Duodenal mucosa (tissue), 2 donors: ENCODE results near the gene NEBL.

ENCODE experiments used
- H3K27ac ChIP-seq: one replicate; pipeline ENCODE4 v1.7.0; 2013; ENCODE audit warnings: low read depth, low read length
- H3K27me3 ChIP-seq, 2 donors: one replicate each; pipeline ENCODE4 v1.7.0; 2013; ENCODE audit warnings: low read length in 2 of 2, control low read depth in 1 of 2; ENCODE audit not compliant: insufficient read depth in 2 of 2, control insufficient read depth in 1 of 2
- H3K36me3 ChIP-seq, 2 donors: one replicate each; pipeline ENCODE4 v1.7.0; 2013; ENCODE audit warnings: low read length in 2 of 2, control low read depth in 1 of 2; ENCODE audit not compliant: insufficient read depth in 2 of 2, control insufficient read depth in 1 of 2
- H3K4me1 ChIP-seq, 2 donors: one replicate each; pipeline ENCODE4 v1.7.0; 2013; ENCODE audit warnings: low read length in 2 of 2, control low read depth in 1 of 2; ENCODE audit not compliant: insufficient read depth in 2 of 2, control insufficient read depth in 1 of 2
- H3K4me3 ChIP-seq, 2 donors: one replicate each; pipeline ENCODE4 v1.7.0; 2013; ENCODE audit warnings: low read length in 2 of 2, low read depth in 1 of 2
- H3K9ac ChIP-seq, 2 donors: one replicate each; pipeline ENCODE4 v1.7.0; 2013; ENCODE audit warnings: low read length in 2 of 2, low read depth in 1 of 2
- H3K9me3 ChIP-seq, 2 donors: one replicate each; pipeline ENCODE4 v1.7.0; 2013; ENCODE audit warnings: low read length in 2 of 2, control low read depth in 1 of 2; ENCODE audit not compliant: control insufficient read depth in 1 of 2

Gene NEBL

DNA sequence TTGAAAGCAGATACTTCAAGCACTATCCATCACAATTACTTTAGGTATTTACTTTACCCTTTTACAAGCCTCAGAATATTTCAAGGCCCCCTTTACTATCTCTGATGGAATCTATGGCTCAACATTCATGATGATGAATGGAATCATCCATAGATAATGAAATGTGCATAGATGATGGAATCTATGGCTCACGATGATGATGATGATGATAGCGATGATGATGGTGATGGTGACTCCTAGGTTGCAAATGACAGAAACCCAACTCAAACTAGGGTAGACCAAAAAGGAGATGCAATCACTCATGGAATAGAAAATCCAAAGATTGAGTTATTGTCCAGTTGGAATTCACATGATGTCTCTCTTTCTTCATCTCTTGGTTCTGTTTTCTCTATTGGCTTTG lies 55.7 kb downstream of the NEBL start:
- Histone ChIP-seq H3K9ac (no peak overlapping the region), H3K27ac (no peak overlapping the region), H3K36me3 (no peaks in the 10 kb centered on the region), H3K4me3 (no peak overlapping the region), H3K4me1 (no peaks in the 10 kb centered on the region), H3K9me3 (no peaks in the 10 kb centered on the region), H3K27me3 (no peaks in the 10 kb centered on the region)

DNA sequence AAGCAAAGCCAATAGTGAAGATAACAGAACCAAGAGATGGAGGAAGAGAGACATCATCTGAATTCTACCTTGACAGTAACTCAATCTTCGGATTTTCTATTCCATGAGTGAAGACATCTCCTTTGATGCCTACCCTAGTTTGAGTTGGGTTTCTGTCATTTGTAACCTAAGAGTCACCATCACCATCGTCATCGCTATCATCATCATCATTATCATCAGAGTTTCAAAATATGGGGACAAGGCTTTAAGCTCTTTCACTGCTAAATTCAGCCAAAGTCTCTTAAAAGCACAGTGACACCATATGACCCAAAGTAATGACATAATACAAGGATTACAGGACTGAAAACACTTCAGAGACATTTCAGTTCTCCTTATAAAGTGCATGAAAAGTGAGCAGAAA lies 57.2 kb downstream of the NEBL start:
- Histone ChIP-seq H3K9me3 (no peaks in the 10 kb centered on the region), H3K9ac (no peak overlapping the region), H3K27ac (no peak overlapping the region), H3K4me1 (no peaks in the 10 kb centered on the region), H3K4me3 (no peak overlapping the region), H3K27me3 (no peaks in the 10 kb centered on the region), H3K36me3 (no peaks in the 10 kb centered on the region)

DNA sequence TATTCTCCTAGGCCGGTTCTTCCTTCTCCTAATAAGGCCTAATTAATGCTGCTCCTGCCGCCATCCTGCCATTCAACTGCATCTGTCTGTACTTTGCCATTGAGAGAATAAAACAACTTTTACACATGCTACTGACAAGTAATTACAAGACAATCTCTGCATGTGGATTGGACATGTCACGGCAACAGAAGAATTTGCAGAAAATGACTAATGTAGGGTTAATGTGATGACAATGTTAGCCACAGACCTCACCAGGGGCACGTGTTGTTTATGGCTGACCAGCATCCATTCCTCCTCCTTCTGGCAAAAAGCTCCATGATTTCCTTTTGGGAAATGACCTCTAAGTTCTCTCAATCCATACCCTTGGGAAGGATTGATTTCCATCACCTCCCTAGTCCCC lies 58.0 kb downstream of the NEBL start:
- H3K9ac ChIP-seq = no peak overlapping the region
- no peaks in the 10 kb centered on the region for H3K4me1 ChIP-seq
- no peak overlapping the region for H3K4me3 ChIP-seq
- no peaks in the 10 kb centered on the region for H3K36me3 ChIP-seq
- no peaks in the 10 kb centered on the region for H3K27me3 ChIP-seq
- H3K27ac ChIP-seq = no peak overlapping the region
- H3K9me3 ChIP-seq = no peaks in the 10 kb centered on the region

DNA sequence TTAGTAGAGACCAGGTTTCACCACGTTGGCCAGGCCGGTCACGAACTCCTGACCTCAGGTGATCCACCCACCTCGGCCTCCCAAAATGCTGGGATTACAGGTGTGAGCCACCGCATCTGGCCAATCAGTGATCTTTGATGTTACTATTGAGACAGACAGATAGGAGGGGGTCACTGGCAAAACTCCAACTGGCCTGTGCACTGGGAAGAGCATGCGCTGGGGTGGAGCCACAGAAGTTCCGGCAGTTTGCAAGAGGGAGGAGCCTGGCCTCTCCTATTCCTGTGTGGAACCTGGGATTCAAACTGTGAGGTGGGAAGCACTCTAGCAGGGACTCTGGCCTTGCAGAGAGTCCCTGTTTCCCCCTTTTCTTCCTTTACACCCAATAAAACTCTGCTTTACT lies 60.7 kb downstream of the NEBL start:
- H3K4me1 ChIP-seq = no peaks in the 10 kb centered on the region
- no peak overlapping the region for H3K27ac ChIP-seq
- H3K27me3 ChIP-seq = no peaks in the 10 kb centered on the region
- H3K9me3 ChIP-seq = no peaks in the 10 kb centered on the region
- no peaks in the 10 kb centered on the region for H3K36me3 ChIP-seq
- H3K9ac ChIP-seq = no peak overlapping the region
- no peak overlapping the region for H3K4me3 ChIP-seq

DNA sequence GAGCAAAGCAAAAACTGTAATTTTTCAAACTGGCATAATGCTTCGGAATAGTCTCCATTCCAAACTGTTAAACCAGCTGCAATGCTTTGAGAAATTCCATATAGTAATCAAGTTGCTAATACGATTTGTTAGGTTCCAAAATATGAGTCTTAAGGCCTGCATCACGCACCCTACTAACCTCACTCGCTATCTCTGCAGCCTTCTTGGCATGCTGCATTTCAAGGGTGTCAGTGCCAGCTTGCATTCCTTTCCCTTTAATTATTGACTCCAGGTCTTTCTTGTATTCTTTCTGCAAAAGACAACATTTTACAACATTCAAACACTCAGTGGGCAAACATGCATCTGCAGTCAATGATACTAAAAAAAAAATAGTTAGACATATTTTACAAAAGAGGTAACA lies 61.8 kb downstream of the NEBL start:
- Histone ChIP-seq H3K9me3 (no peaks in the 10 kb centered on the region), H3K4me1 (no peaks in the 10 kb centered on the region), H3K9ac (no peak overlapping the region), H3K27me3 (no peaks in the 10 kb centered on the region), H3K36me3 (no peaks in the 10 kb centered on the region), H3K4me3 (no peak overlapping the region), H3K27ac (no peak overlapping the region)

DNA sequence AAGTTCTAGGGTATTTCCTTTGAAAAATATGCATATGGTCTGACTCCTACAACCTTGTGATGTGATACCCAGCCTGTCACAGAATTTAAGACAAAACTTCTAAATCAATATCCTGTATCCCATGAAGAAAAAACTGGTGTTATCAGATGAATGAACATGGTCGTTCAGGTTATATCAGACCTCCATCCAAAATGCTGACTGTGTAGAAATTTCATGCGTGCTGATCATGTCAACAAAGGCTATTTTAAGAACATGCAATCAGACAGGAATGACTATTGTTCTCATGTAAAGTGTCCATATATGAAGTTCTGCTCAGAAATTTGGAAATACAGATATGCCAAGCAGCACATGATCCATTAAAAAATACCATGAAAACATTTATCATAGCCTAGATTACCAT lies 62.3 kb downstream of the NEBL start:
- Histone ChIP-seq H3K9ac (no peak overlapping the region), H3K36me3 (no peaks in the 10 kb centered on the region), H3K27me3 (no peaks in the 10 kb centered on the region), H3K4me1 (no peaks in the 10 kb centered on the region), H3K27ac (no peak overlapping the region), H3K9me3 (no peaks in the 10 kb centered on the region), H3K4me3 (no peak overlapping the region)

DNA sequence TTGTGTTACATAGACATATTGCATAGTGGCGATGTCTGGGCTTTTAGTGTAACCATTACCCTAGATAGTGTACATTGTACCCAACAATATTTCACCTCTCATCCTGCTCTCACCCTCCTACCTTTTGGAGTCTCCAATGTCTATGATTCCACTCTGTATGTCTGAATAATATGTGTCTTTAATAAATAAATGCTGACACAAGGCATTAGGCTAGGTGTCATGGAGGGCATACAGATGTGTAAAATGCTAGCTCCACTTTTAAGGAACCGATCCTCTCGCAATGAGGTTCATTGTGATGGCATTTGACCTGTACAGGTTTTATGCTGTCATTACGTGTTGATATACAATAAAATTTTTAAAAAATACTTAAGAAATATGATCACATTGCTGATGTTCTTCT lies 74.3 kb downstream of the NEBL start:
- Histone ChIP-seq H3K27me3 (no peaks in the 10 kb centered on the region), H3K4me1 (no peaks in the 10 kb centered on the region), H3K4me3 (no peak overlapping the region), H3K9me3 (no peaks in the 10 kb centered on the region), H3K36me3 (no peaks in the 10 kb centered on the region), H3K9ac (no peak overlapping the region), H3K27ac (no peak overlapping the region)

DNA sequence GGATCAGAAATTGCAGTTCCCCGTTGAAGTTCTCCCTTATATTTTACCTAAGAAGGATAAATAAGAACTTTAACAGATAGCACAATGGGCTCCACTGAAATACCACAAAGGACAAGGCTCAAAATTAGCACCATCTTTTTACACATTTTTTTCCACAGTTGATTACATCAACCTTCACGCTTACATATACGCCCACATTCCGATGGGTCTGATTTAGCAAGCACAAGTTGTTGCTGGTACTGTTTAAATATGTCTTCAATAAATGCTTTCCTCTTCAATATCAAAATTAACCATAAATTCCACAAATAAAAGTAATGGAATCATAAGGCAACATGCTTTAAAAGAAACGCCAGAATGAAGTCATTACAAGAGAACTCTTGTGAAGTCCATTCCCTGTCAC lies 79.5 kb downstream of the NEBL start:
- H3K4me3 ChIP-seq = no peak overlapping the region

DNA sequence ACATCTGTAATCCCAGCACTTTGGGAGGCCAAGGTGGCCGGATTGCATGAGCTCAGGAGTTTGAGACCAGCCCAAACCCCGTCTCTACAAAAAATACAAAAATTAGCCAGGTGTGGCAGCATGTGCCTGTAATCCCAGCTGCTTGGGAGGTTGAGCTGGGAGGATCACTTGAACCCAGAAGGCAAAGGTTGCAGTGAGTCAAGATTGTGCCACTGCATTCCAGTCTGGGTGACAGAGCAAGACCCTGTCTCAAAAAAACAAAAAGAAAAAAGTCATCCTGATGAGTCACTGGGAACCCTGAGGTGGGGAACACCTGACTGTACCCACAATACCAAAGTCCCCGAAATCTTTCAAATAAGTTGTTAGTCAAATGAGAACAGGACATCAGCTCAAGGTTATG lies 80.0 kb downstream of the NEBL start:
- Histone ChIP-seq H3K4me3 (no peak overlapping the region), H3K9ac (no peak overlapping the region), H3K4me1 (no peaks in the 10 kb centered on the region), H3K27me3 (no peaks in the 10 kb centered on the region), H3K27ac (no peak overlapping the region), H3K36me3 (no peaks in the 10 kb centered on the region), H3K9me3 (no peaks in the 10 kb centered on the region)

More for the DNA sequence above, 79.5 kb downstream of the NEBL start:
- Histone ChIP-seq H3K36me3 (no peaks in the 10 kb centered on the region), H3K9ac (no peak overlapping the region), H3K9me3 (no peaks in the 10 kb centered on the region), H3K27ac (no peak overlapping the region), H3K27me3 (no peaks in the 10 kb centered on the region), H3K4me1 (no peaks in the 10 kb centered on the region)

DNA sequence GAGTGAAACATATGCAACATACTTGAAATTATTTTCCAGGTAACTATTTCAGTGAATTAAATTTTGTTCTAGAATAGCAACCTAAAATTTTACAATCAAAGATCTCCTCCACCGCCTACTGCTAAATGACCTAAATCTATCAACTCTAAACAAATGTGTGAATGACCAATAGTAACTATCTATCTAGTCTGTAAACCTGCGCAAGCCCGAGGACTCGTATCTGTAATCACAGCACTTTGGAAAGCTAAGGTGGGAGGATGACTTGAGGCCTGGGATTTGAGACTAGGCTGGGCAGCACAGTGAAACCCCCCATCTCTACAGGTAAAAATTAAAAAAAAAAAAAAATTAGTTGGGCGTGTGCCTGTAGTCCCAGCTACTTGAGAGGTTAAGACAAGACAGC lies 83.0 kb downstream of the NEBL start:
- H3K36me3 ChIP-seq = no peaks in the 10 kb centered on the region
- no peaks in the 10 kb centered on the region for H3K27me3 ChIP-seq
- H3K9me3 ChIP-seq = no peaks in the 10 kb centered on the region
- no peak overlapping the region for H3K27ac ChIP-seq
- H3K9ac ChIP-seq = no peak overlapping the region
- no peak overlapping the region for H3K4me3 ChIP-seq
- no peaks in the 10 kb centered on the region for H3K4me1 ChIP-seq

DNA sequence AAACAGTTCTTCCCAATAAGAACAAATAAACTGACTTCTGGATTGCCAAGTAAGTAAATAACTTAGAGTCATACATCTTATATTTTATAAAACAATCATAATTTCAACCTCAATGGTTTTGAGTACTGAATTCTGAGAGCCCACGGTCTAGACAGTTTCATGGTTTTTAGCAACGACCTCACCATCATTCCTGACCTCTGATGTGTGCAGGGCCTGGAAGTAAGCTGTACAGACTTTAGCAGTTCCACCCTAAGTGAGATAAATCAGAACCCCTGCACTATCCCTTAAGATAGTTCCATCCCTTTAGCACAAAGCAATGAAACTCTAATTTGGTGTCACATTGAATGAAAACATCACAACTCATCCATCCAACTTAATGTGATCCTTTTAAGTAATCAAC lies 86.0 kb downstream of the NEBL start:
- Histone ChIP-seq H3K27ac (no peak overlapping the region), H3K36me3 (no peaks in the 10 kb centered on the region), H3K4me3 (no peak overlapping the region), H3K9me3 (no peaks in the 10 kb centered on the region), H3K9ac (no peak overlapping the region), H3K27me3 (no peaks in the 10 kb centered on the region), H3K4me1 (no peaks in the 10 kb centered on the region)
